Right atrium auricular region (tissue), 2 donors: Measurements from ENCODE around the gene HECA. TPM values are rescaled to one million over a fixed set of nuclear protein-coding genes. Genes with fewer than 3 reads are reported as not detected.
"Not testable (repeated sequence)": the region's sequence is repeated elsewhere in the genome, so short reads cannot be mapped to it uniquely, and the experiment has no call there.

Experiments
- DNase-seq: peaks from one replicate; pipeline ENCODE4 v3.0.0-alpha.2; 2019; ENCODE audit warnings: low spot score
- H3K27ac ChIP-seq, 2 donors: fragments of 200-600 bp; sonication (generic); 1 replicate in 1 of 2; 2 replicates in 1 of 2; pipeline ENCODE4 v1.5.1; 2016 to 2019
- H3K27me3 ChIP-seq, 2 donors: fragments of 200-600 bp; sonication (generic); one replicate each; pipeline versions ENCODE4 v1.5.1 to v1.6.0; 2017 to 2019
- H3K36me3 ChIP-seq: fragments of 200-600 bp; sonication (generic); one replicate; pipeline ENCODE4 v1.5.1; 2016
- H3K4me1 ChIP-seq, 2 donors: fragments of 200-600 bp; sonication (generic); one replicate each; pipeline versions ENCODE4 v1.5.1 to v1.6.0; 2017 to 2019
- H3K4me3 ChIP-seq, 2 donors: fragments of 200-600 bp; sonication (generic); 1 replicate in 1 of 2; 2 replicates in 1 of 2; pipeline ENCODE4 v1.5.1; 2017 to 2019; ENCODE audit warnings: mild to moderate bottlenecking in 1 of 2, moderate library complexity in 1 of 2
- H3K9me3 ChIP-seq, 2 donors: fragments of 200-600 bp; sonication (generic); one replicate each; pipeline ENCODE4 v1.5.1; 2019
- total RNA-seq, 2 donors: library from RNA; depleted of rRNA; stranded (reverse); fragments of >200 nt; gene quantifications; one replicate each; pipeline ENCODE4 v1.1.0, GENCODE V29; 2016
- TF ChIP-seq, protein P1 (sequence below), 2 donors: fragments of 200-600 bp; sonication (generic); IDR thresholded peaks; one replicate each; pipeline ENCODE4 v1.5.1; 2019; ENCODE audit warnings: antibody characterized with exemption in 2 of 2

The HECA gene
- total RNA-seq, 2 donors from 2014 or later, result 43.4 to 51.1 TPM

DNA sequence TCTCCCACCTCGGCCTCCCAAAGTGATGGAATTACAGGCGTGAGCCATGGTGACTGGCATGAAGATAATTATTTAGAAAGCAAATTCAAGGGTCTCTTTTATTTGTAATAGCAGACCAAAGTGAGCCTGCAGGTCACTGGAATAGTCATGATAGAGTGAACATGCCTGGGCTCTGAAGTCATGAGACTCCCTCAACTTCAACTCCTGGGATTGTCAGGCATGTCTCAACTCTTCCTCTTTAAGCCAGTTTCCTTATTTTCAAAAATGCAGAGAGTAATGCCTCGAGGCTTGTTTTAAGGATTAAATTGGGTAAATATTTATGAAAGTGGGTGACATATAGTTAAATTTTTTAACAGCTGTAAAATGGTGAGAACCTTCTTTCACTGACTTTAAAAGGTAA lies 22.7 kb upstream of the HECA start:
- no peaks in the 10 kb centered on the region for H3K36me3 ChIP-seq
- H3K4me1 ChIP-seq, result no peaks in the 10 kb centered on the region
- TF ChIP-seq, protein P1, sequence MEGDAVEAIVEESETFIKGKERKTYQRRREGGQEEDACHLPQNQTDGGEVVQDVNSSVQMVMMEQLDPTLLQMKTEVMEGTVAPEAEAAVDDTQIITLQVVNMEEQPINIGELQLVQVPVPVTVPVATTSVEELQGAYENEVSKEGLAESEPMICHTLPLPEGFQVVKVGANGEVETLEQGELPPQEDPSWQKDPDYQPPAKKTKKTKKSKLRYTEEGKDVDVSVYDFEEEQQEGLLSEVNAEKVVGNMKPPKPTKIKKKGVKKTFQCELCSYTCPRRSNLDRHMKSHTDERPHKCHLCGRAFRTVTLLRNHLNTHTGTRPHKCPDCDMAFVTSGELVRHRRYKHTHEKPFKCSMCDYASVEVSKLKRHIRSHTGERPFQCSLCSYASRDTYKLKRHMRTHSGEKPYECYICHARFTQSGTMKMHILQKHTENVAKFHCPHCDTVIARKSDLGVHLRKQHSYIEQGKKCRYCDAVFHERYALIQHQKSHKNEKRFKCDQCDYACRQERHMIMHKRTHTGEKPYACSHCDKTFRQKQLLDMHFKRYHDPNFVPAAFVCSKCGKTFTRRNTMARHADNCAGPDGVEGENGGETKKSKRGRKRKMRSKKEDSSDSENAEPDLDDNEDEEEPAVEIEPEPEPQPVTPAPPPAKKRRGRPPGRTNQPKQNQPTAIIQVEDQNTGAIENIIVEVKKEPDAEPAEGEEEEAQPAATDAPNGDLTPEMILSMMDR (IDR thresholded peaks at IDR 0.05), result no peak
- H3K4me3 ChIP-seq, result no peak overlapping the region
- no peak for DNase-seq
- no peaks in the 10 kb centered on the region for H3K9me3 ChIP-seq
- H3K27ac ChIP-seq, result no peak overlapping the region
- H3K27me3 ChIP-seq, result no peaks in the 10 kb centered on the region

DNA sequence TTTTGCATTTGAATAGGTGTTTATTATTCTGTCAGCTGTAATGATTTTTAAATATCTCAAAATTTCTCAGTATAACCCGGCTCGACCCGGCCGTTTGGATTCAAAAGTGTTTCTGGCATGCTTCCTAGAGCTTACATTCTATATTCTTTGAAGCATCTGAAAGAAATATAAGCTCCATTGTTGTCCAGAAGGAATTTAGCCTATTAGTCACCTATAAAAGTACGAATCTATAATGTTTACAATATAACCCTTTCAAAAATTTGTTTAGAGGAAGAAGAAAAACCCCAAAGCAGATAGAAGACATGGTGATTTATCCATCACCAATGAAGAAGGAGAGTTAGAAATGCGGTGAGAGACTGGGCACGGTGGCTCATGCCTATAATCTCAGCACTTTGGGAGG lies 22.3 kb upstream of the HECA start:
- Histone ChIP-seq H3K9me3 (no peaks in the 10 kb centered on the region), H3K27ac (no peak overlapping the region), H3K4me1 (no peaks in the 10 kb centered on the region), H3K4me3 (no peak overlapping the region), H3K36me3 (no peaks in the 10 kb centered on the region), H3K27me3 (no peaks in the 10 kb centered on the region)
- DNase-seq, result no peak
- TF ChIP-seq, protein P1 (IDR thresholded peaks at IDR 0.05), result no peak

DNA sequence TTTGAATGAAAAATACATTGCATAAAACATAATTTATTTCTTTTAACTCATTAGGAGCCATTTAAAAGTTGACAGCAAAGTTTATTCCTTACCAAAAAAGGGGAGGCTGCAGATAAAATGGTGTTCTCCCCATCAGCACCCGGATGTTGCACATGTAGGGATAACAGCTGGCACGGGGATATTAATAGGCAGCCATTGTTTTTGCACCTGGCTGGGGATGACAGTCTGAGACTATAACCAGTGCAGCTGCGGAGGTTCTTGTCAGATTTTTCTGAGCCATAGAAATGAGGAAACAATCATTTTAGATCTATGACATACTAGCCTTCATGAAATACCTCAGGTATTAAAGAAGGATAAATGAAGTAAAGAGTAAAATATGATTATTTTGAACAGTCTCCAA lies 20.1 kb upstream of the HECA start:
- Histone ChIP-seq H3K4me3 (no peak overlapping the region), H3K36me3 (no peaks in the 10 kb centered on the region), H3K9me3 (peaks cover 0 to 4% of the 10 kb centered on the region in 2 donors), H3K27me3 (no peaks in the 10 kb centered on the region), H3K4me1 (no peaks in the 10 kb centered on the region), H3K27ac (no peak overlapping the region)
- TF ChIP-seq, protein P1 (IDR thresholded peaks at IDR 0.05), result no peak
- DNase-seq, result no peak

DNA sequence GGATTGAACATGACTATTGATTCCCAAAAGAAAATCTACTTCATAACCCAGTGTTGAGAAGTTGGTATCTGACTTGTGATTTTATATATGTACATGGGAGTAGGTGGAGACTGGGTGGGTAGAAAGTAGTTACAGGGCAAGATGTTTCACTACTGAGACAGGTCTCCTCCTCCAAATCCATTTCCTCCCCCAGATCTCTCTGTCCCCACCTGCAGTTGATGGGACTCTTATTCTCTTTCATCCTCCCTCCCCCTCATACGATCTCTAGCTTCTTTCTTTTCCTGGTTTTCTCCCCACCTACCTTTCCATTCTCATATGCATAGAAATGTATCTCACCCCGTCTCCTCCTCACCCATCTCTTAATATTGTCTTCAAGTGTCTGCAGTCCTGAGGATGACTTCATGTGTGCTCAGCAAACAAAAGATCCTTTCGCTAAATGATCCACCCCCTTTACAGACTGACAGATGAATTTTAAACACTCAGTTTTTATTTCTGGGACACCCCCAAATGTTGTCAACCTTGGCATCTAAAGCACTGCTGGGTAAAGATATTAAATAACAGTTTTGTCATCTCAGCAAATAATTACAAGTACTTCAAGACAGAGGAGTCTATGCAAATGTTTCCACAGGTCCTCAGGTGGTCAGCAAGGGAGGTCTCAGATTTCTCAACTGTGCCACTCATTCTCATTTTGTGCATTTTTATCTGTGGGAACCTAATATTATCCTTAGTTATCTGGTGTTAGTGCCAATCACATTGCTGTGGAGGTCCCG lies 18.7 kb upstream of the HECA start:
- TF ChIP-seq, protein P1 (IDR thresholded peaks at IDR 0.05), result no peak
- H3K27me3 ChIP-seq, result no peaks in the 10 kb centered on the region
- no peak for DNase-seq
- no peaks in the 10 kb centered on the region for H3K4me1 ChIP-seq
- peaks cover 0 to 5% of the 10 kb centered on the region in 2 donors for H3K9me3 ChIP-seq
- H3K36me3 ChIP-seq, result no peaks in the 10 kb centered on the region
- H3K4me3 ChIP-seq, result no peak overlapping the region
- H3K27ac ChIP-seq, result no peak overlapping the region

DNA sequence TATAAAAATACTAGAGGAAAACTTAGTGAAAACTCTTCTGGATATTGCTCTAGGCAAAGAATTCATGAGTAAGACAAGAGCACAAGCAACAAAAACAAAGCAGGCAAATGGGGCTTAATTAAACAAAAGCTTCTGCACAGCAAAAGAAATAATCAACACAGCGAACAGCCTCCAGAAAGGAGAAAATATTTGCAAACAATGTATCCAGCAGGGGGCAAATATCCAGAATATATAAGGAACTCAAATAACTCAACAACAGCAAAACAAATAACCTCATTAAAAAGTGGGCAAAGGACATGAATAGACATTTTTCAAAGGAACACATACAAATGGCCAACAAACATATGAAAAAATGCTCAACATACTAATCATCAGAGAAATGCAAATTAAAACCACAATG lies 17.1 kb upstream of the HECA start:
- H3K27ac ChIP-seq, result no peak overlapping the region
- H3K27me3 ChIP-seq, result no peaks in the 10 kb centered on the region
- no peak for DNase-seq
- TF ChIP-seq, protein P1 (IDR thresholded peaks at IDR 0.05), result peak in 1 of 2 donors; percentile 21
- no peak overlapping the region for H3K4me3 ChIP-seq
- no peaks in the 10 kb centered on the region for H3K36me3 ChIP-seq
- peaks cover 0 to 5% of the 10 kb centered on the region in 2 donors for H3K9me3 ChIP-seq
- H3K4me1 ChIP-seq, result no peaks in the 10 kb centered on the region

DNA sequence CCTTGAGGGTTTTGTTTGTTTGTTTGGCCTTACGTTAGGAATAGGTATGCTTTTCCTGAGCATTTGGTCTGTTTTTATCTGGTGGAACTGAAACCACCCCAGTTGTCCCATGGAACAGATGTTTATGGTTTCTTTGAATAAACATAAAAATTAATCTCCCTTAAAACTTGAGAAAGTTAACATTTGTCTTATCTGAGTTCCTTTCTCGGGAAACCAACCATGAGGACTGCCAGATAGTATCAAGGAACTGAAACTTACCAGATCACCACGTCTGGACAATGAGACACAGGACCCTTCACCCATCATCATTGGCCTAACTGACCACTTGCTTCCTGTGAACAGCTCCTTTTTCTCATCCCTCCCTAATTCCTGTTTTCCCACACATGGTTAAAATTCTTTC lies 15.3 kb upstream of the HECA start:
- no peak for DNase-seq
- no peak overlapping the region for H3K27ac ChIP-seq
- H3K27me3 ChIP-seq, result no peaks in the 10 kb centered on the region
- H3K9me3 ChIP-seq, result peaks cover 0 to 5% of the 10 kb centered on the region in 2 donors
- TF ChIP-seq, protein P1 (IDR thresholded peaks at IDR 0.05), result no peak
- H3K36me3 ChIP-seq, result no peaks in the 10 kb centered on the region
- H3K4me1 ChIP-seq, result no peaks in the 10 kb centered on the region
- H3K4me3 ChIP-seq, result no peak overlapping the region

DNA sequence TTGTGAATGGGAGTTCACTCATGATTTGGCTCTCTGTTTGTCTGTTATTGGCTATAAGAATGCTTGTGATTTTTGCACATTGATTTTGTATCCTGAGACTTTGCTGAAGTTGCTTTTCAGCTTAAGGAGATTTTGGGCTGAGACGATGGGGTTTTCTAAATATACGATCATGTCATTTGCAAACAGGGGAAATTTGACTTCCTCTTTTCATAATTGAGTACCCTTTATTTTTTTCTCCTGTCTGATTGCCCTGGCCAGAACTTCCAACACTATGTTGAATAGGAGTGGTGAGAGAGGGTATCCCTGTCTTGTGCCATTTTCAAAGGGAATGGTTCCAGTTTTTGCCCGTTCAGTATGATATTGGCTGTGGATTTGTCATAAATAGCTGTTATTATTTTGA lies 12.1 kb upstream of the HECA start:
- not testable (repeated sequence) for DNase-seq, H3K9me3 ChIP-seq, H3K4me3 ChIP-seq, H3K27me3 ChIP-seq, H3K4me1 ChIP-seq, H3K36me3 ChIP-seq, H3K27ac ChIP-seq
